Vagina (tissue), 2 donors: ENCODE data around the gene PXYLP1. TPM values are rescaled to one million over a fixed set of nuclear protein-coding genes. Genes with fewer than 3 reads are reported as not detected.

Source experiments
- DNase-seq, 2 donors: peaks; one replicate each; pipeline ENCODE4 v3.0.0-alpha.2; 2017; ENCODE audit errors: extremely low spot score in 2 of 2
- H3K27ac ChIP-seq: fragments of 200-600 bp; sonication (generic); one replicate; pipeline ENCODE4 v1.5.1; 2019
- H3K27me3 ChIP-seq: fragments of 200-600 bp; sonication (generic); one replicate; pipeline ENCODE4 v1.5.1; 2019
- H3K36me3 ChIP-seq, 2 donors: fragments of 200-600 bp; sonication (generic); one replicate each; pipeline ENCODE4 v1.5.1; 2017 to 2019
- H3K4me1 ChIP-seq: fragments of 200-600 bp; sonication (generic); one replicate; pipeline ENCODE4 v1.5.1; 2019
- H3K4me3 ChIP-seq, 2 donors: fragments of 200-600 bp; sonication (generic); 1 replicate in 1 of 2; 2 replicates in 1 of 2; pipeline ENCODE4 v1.5.1; 2016 to 2019
- H3K9me3 ChIP-seq: fragments of 200-600 bp; sonication (generic); one replicate; pipeline ENCODE4 v1.5.1; 2019
- POLR2A ChIP-seq, 2 donors: fragments of 450-650 bp; IDR thresholded peaks; one replicate each; pipeline ENCODE4 v1.6.1; 2017; ENCODE audit warnings: antibody characterized with exemption in 2 of 2, mild to moderate bottlenecking in 2 of 2, moderate library complexity in 2 of 2
- POLR2AphosphoS5 ChIP-seq, 2 donors: sonication (generic); formaldehyde crosslinking; IDR thresholded peaks; one replicate each; pipeline ENCODE4 v1.9.0; 2017; ENCODE audit warnings: antibody characterized with exemption in 2 of 2, mild to moderate bottlenecking in 2 of 2, low read depth in 1 of 2; ENCODE audit not compliant: insufficient read depth in 1 of 2
- intact Hi-C: fragments of 100-400 bp; cut with DNase I; formaldehyde crosslinking; loops from one replicate; pipeline ENCODE4 v1.15.1; 2023
- total RNA-seq: library from RNA; depleted of rRNA; stranded (reverse); fragments of >200 nt; gene quantifications from one replicate; pipeline ENCODE4 v1.2.3, GENCODE V29; 2016
- TF ChIP-seq, protein P1 (sequence below), 3 experiments: fragments of 450-650 bp in 2 of 3; fragments of 200-600 bp in 1 of 3; sonication (generic) in 1 of 3; IDR thresholded peaks; one replicate each; pipeline ENCODE4 v1.5.1; 2017 to 2019; ENCODE audit warnings: antibody characterized with exemption in 3 of 3, mild to moderate bottlenecking in 2 of 3, moderate library complexity in 2 of 3

The PXYLP1 gene
- total RNA-seq, 1 donor from 2014 or later = 16.7 TPM

DNA sequence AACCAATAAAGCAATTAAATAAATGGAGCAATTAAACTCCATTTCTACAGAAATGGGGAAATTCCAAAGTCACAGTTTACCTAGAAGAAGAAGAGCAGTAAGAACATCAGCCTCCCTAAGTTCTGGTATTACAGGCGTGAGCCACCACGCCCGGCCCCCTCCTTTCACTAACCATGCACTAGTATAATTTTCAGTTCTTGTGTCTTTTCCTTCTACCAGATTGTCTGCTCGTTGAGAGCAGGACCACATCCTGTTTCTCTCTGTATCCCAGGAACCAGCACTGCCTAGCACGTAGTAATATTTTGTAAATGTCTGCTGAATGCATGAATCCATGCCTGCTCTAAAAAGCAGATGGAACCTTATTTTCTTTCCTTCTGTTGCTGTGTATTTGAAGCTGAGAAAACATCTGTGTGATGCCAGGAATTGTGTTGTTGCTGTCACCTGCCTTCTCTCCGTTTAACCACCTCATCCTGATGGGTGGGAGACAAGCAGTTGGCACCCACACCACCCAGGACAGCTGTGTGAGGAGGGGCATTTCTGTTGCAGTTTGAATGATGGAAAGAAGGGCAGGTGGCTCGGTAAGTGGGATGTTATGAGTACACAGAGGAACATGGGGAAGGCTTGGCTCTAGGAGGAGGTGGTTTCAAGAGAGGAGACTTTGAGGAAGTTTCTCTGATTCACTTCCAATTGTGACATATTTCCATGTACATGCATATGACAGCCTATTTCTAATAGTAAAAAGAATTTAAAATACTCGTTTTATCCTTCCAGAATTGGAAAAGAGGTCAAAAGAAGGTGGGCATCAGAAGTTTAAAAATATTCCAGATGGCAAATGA is 30.1 kb downstream of the PXYLP1 start:
- Histone ChIP-seq H3K4me1 (no peaks in the 10 kb centered on the region), H3K4me3 (no peak overlapping the region), H3K36me3 (no peaks in the 10 kb centered on the region), H3K27ac (no peak overlapping the region), H3K9me3 (no peaks in the 10 kb centered on the region), H3K27me3 (no peaks in the 10 kb centered on the region)
- DNase-seq = peak in 1 of 2 donors; percentile 31
- intact Hi-C loops = no loop called here
- TF ChIP-seq, protein P1, sequence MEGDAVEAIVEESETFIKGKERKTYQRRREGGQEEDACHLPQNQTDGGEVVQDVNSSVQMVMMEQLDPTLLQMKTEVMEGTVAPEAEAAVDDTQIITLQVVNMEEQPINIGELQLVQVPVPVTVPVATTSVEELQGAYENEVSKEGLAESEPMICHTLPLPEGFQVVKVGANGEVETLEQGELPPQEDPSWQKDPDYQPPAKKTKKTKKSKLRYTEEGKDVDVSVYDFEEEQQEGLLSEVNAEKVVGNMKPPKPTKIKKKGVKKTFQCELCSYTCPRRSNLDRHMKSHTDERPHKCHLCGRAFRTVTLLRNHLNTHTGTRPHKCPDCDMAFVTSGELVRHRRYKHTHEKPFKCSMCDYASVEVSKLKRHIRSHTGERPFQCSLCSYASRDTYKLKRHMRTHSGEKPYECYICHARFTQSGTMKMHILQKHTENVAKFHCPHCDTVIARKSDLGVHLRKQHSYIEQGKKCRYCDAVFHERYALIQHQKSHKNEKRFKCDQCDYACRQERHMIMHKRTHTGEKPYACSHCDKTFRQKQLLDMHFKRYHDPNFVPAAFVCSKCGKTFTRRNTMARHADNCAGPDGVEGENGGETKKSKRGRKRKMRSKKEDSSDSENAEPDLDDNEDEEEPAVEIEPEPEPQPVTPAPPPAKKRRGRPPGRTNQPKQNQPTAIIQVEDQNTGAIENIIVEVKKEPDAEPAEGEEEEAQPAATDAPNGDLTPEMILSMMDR (IDR thresholded peaks at IDR 0.05) = no peak
- no peak for TF ChIP-seq POLR2A (IDR thresholded peaks at IDR 0.05)
- no peak for TF ChIP-seq POLR2AphosphoS5 (IDR thresholded peaks at IDR 0.05; ENCODE audit: insufficient read depth in 1 of 2, low read depth in 1 of 2)

DNA sequence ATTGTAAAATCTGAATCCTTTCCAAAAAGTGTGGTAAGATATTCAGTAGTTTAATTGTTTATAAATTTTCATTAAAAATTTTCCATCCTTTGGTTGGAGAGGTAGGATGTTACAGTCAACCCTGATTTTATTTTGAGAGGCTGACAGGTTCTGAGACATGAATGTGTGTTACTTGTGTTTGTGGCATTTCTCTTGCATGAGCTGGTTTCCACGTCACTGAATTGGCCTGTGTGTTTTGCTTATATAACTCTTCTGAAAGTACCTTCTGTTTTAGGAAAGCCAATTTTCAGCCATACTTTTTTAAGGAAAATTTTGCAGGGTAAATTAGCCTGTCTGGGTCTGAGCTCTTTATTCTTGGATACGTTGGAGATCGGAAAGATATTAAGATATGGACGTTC is 30.7 kb downstream of the PXYLP1 start:
- Histone ChIP-seq H3K4me1 (no peaks in the 10 kb centered on the region), H3K27ac (no peak overlapping the region), H3K9me3 (no peaks in the 10 kb centered on the region), H3K36me3 (no peaks in the 10 kb centered on the region), H3K27me3 (no peaks in the 10 kb centered on the region), H3K4me3 (no peak overlapping the region)
- TF ChIP-seq POLR2A (IDR thresholded peaks at IDR 0.05) (no peak), POLR2AphosphoS5 (IDR thresholded peaks at IDR 0.05; ENCODE audit: insufficient read depth in 1 of 2, low read depth in 1 of 2) (no peak)
- TF ChIP-seq, protein P1 (IDR thresholded peaks at IDR 0.05) = no peak
- intact Hi-C loops = no loop called here
- no peak for DNase-seq

DNA sequence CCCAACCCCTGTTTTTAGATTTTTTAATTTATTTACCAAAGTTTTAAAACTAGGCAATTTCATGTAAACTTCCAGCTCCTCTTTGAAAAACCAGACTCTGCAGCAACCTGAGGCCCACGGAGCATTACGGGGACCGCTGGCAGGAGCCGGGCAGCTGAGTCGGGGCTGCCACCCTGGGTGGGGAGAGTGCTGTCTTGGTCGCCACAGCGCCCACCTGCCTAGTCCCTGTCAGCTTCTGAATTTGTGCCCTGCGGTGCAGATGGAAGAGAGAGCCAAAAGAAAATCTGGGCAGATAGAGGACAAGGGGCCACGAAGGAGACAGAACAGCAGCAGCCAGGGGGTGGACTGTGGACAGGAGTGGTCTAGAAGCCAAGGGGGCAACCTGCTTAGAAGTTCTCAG is 34.6 kb downstream of the PXYLP1 start:
- intact Hi-C loops = no loop called here
- Histone ChIP-seq H3K4me3 (no peak overlapping the region), H3K9me3 (no peaks in the 10 kb centered on the region), H3K36me3 (no peaks in the 10 kb centered on the region), H3K4me1 (no peaks in the 10 kb centered on the region), H3K27me3 (no peaks in the 10 kb centered on the region), H3K27ac (no peak overlapping the region)
- no peak for DNase-seq
- no peak for TF ChIP-seq POLR2AphosphoS5 (IDR thresholded peaks at IDR 0.05; ENCODE audit: insufficient read depth in 1 of 2, low read depth in 1 of 2)
- TF ChIP-seq, protein P1 (IDR thresholded peaks at IDR 0.05) = no peak
- TF ChIP-seq POLR2A (IDR thresholded peaks at IDR 0.05) = no peak

DNA sequence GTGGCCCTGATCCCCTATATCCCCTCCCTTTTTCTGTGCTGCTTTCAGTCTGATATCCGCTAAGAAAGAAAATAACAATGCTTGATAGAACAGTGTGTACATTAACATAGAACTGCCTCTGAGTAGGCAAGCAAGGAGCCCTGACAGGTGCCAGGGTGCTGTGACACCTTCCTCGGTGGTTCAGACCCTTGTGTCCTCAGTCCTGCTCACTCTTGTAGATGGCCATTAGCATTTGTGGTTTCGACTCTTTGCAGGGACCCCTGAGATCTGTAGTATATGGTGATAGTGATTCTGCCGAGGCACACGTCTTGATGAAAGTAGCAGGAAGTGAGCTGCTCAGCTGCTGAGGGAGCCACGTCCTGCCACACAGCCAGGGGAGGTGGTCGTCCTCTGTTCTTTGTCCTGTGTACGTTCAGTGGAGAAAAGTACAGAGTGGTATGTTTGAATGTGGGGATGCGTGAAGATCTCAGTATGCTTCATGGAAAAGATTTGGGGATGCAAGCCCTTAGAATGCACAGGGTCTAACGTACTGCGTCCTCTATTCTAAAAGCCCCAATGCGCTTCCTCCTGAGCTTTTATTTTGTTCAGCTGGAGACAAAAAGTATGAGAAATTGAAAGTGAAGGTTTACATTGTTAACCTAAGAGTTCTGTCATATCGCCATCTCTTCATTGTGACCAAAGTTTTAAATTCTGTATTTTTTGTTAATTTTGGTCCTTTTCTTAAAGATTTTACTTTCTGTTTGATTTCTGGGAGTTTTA is 35.4 kb downstream of the PXYLP1 start:
- no peak for TF ChIP-seq POLR2AphosphoS5 (IDR thresholded peaks at IDR 0.05; ENCODE audit: insufficient read depth in 1 of 2, low read depth in 1 of 2)
- TF ChIP-seq POLR2A (IDR thresholded peaks at IDR 0.05) = no peak
- TF ChIP-seq, protein P1 (IDR thresholded peaks at IDR 0.05) = no peak
- Histone ChIP-seq H3K36me3 (no peaks in the 10 kb centered on the region), H3K9me3 (no peaks in the 10 kb centered on the region), H3K4me1 (no peaks in the 10 kb centered on the region), H3K27ac (no peak overlapping the region), H3K27me3 (no peaks in the 10 kb centered on the region), H3K4me3 (peak overlapping the region; percentile 16 to 21)
- intact Hi-C loops = no loop called here
- DNase-seq = no peak
